Measurements from ENCODE around the gene ECHDC3. TPM values are rescaled to one million over a fixed set of nuclear protein-coding genes. Genes with fewer than 3 reads are reported as not detected.

The ECHDC3 gene
- total and polyA plus RNA-seq, 2 of the 13 experiments (the other 11 are each of a cell fraction or from before 2014, with no cell fraction given), result not detected

DNA sequence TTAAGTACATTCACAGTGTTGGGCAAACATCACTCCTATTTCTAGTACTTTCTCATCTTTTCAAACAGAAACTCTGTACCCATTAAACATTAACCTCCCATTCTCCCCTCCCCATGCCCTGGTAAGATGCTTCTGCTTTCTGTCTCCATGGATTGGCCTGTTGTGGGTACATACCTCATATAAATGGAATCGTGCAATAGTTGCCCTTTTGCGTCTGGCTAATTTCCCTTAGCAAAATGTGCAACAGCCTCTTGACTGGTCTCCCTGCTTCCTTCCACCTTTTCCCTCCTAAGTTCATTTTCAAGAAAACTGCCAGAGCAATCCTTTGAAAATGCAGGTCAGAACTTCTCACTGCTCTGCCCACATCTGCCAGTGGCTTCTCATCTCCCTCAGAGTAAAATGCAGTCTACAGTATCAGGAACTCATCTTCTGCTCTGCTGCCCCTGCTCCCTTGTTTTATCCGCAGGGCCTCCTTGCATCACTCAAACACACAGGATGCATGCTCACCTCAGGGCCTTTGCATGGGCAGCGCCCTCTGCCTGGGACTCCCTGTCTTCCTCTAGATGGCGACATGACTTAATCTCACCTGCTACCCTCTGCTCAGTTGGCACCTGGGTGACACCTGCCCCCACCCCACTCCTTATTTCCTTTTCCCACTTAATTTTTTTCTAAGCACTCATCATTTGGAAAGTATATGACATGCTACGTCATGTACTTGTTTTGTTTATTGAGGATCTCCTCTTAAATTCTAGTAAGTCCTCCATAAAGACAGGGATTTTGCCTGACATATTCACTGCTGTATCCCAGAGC lies 44.3 kb upstream of the ECHDC3 start (continued):
- peak; percentile 84 for TF ChIP-seq ADNP (CRISPR knock-in tag; IDR thresholded peaks at IDR 0.05)
- no peak for TF ChIP-seq CREB1 (IDR thresholded peaks at IDR 0.05)
- 0 out of 2 replicates have a peak, but pooled peaks have one; percentile 20 for TF ChIP-seq CREB1 (CRISPR knock-in tag; IDR thresholded peaks at IDR 0.05)
- peak; percentile 67 for TF ChIP-seq ZNF629 (CRISPR knock-in tag; conservative IDR thresholded peaks at IDR 0.05)
- no peak for TF ChIP-seq ARNT2 (CRISPR knock-in tag; IDR thresholded peaks at IDR 0.05; ENCODE audit: low read depth)
- TF ChIP-seq, protein P1, sequence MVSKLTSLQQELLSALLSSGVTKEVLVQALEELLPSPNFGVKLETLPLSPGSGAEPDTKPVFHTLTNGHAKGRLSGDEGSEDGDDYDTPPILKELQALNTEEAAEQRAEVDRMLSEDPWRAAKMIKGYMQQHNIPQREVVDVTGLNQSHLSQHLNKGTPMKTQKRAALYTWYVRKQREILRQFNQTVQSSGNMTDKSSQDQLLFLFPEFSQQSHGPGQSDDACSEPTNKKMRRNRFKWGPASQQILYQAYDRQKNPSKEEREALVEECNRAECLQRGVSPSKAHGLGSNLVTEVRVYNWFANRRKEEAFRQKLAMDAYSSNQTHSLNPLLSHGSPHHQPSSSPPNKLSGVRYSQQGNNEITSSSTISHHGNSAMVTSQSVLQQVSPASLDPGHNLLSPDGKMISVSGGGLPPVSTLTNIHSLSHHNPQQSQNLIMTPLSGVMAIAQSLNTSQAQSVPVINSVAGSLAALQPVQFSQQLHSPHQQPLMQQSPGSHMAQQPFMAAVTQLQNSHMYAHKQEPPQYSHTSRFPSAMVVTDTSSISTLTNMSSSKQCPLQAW (CRISPR knock-in tag; IDR thresholded peaks at IDR 0.05), result peak; percentile 61; the same call in 1 of the 2 replicates
- TF ChIP-seq, protein P2, sequence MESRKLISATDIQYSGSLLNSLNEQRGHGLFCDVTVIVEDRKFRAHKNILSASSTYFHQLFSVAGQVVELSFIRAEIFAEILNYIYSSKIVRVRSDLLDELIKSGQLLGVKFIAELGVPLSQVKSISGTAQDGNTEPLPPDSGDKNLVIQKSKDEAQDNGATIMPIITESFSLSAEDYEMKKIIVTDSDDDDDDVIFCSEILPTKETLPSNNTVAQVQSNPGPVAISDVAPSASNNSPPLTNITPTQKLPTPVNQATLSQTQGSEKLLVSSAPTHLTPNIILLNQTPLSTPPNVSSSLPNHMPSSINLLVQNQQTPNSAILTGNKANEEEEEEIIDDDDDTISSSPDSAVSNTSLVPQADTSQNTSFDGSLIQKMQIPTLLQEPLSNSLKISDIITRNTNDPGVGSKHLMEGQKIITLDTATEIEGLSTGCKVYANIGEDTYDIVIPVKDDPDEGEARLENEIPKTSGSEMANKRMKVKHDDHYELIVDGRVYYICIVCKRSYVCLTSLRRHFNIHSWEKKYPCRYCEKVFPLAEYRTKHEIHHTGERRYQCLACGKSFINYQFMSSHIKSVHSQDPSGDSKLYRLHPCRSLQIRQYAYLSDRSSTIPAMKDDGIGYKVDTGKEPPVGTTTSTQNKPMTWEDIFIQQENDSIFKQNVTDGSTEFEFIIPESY (CRISPR knock-in tag; IDR thresholded peaks at IDR 0.05), result peak; percentile 95
- no peak for TF ChIP-seq SIX4 (CRISPR knock-in tag; IDR thresholded peaks at IDR 0.05)
- TF ChIP-seq, protein P3, sequence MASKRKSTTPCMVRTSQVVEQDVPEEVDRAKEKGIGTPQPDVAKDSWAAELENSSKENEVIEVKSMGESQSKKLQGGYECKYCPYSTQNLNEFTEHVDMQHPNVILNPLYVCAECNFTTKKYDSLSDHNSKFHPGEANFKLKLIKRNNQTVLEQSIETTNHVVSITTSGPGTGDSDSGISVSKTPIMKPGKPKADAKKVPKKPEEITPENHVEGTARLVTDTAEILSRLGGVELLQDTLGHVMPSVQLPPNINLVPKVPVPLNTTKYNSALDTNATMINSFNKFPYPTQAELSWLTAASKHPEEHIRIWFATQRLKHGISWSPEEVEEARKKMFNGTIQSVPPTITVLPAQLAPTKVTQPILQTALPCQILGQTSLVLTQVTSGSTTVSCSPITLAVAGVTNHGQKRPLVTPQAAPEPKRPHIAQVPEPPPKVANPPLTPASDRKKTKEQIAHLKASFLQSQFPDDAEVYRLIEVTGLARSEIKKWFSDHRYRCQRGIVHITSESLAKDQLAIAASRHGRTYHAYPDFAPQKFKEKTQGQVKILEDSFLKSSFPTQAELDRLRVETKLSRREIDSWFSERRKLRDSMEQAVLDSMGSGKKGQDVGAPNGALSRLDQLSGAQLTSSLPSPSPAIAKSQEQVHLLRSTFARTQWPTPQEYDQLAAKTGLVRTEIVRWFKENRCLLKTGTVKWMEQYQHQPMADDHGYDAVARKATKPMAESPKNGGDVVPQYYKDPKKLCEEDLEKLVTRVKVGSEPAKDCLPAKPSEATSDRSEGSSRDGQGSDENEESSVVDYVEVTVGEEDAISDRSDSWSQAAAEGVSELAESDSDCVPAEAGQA (IDR thresholded peaks at IDR 0.05; ENCODE audit: low read depth), result 0 out of 2 replicates have a peak, but pooled peaks have one; percentile 27
- TF ChIP-seq, protein P3 (CRISPR knock-in tag; IDR thresholded peaks at IDR 0.05; ENCODE audit: borderline replicate concordance), result no peak
- TF ChIP-seq, protein P4, sequence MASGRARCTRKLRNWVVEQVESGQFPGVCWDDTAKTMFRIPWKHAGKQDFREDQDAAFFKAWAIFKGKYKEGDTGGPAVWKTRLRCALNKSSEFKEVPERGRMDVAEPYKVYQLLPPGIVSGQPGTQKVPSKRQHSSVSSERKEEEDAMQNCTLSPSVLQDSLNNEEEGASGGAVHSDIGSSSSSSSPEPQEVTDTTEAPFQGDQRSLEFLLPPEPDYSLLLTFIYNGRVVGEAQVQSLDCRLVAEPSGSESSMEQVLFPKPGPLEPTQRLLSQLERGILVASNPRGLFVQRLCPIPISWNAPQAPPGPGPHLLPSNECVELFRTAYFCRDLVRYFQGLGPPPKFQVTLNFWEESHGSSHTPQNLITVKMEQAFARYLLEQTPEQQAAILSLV (CRISPR knock-in tag; IDR thresholded peaks at IDR 0.05; ENCODE audit: borderline replicate concordance), result no peak
- TF ChIP-seq TGIF2 (CRISPR knock-in tag; IDR thresholded peaks at IDR 0.05), result 0 out of 2 replicates have a peak, but pooled peaks have one; percentile 14
- peak; percentile 94 for TF ChIP-seq KDM1A (CRISPR knock-in tag; IDR thresholded peaks at IDR 0.05)
- TF ChIP-seq ZNF547 (CRISPR knock-in tag; IDR thresholded peaks at IDR 0.05), result 0 out of 2 replicates have a peak, but pooled peaks have one; percentile 54

All from HepG2 (cell line).